ENCODE results near the gene GOLGA7B.

The GOLGA7B gene

DNA sequence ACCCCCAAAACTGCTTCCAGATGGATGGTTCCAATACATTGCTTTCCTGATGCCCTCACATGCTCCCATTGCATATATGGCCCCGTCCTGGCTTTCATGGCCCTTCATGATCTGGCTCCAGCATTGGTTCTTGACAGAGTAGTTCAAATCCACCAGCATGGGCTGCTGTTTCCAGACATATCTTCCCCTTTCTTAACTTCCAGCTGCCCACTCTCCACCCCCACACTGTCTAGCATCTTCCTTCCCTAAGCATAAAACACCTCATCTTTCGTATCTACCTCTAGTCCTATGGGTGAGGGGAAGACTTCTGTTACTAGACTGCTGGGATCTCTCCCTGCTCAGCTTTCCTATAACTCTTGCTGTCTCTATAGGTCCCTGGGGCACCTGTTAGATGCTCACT lies 13.2 kb upstream of the GOLGA7B start:
- H3K36me3 ChIP-seq (ENCODE audit: control insufficient read depth in 2 of 2, insufficient read depth in 1 of 2, low read length in 2 of 2): no peaks in the 10 kb centered on the region
- CTCF ChIA-PET: no interaction called here
- POLR2A ChIA-PET: no interaction called here
- no peaks in the 10 kb centered on the region for H3K4me1 ChIP-seq (ENCODE audit: control insufficient read depth, insufficient read depth, low read length)
- H3K27ac ChIP-seq (ENCODE audit: extremely low read depth, low read depth, low read length): no peak overlapping the region
- TF ChIP-seq, protein P1, sequence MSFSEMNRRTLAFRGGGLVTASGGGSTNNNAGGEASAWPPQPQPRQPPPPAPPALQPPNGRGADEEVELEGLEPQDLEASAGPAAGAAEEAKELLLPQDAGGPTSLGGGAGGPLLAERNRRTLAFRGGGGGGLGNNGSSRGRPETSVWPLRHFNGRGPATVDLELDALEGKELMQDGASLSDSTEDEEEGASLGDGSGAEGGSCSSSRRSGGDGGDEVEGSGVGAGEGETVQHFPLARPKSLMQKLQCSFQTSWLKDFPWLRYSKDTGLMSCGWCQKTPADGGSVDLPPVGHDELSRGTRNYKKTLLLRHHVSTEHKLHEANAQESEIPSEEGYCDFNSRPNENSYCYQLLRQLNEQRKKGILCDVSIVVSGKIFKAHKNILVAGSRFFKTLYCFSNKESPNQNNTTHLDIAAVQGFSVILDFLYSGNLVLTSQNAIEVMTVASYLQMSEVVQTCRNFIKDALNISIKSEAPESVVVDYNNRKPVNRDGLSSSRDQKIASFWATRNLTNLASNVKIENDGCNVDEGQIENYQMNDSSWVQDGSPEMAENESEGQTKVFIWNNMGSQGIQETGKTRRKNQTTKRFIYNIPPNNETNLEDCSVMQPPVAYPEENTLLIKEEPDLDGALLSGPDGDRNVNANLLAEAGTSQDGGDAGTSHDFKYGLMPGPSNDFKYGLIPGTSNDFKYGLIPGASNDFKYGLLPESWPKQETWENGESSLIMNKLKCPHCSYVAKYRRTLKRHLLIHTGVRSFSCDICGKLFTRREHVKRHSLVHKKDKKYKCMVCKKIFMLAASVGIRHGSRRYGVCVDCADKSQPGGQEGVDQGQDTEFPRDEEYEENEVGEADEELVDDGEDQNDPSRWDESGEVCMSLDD (tag by site-specific recombination; IDR thresholded peaks at IDR 0.05): no peak
- TF ChIP-seq ZNF184 (tag by site-specific recombination; IDR thresholded peaks at IDR 0.05) (no peak), REPIN1 (tag by site-specific recombination; IDR thresholded peaks at IDR 0.05; ENCODE audit: low read depth) (no peak), ZNF560 (tag by site-specific recombination; IDR thresholded peaks at IDR 0.05; ENCODE audit: borderline replicate concordance) (no peak), ZNF843 (tag by site-specific recombination; IDR thresholded peaks at IDR 0.05) (no peak), ZNF394 (tag by site-specific recombination; IDR thresholded peaks at IDR 0.05; ENCODE audit: borderline replicate concordance) (no peak)
- TF ChIP-seq, protein P2, sequence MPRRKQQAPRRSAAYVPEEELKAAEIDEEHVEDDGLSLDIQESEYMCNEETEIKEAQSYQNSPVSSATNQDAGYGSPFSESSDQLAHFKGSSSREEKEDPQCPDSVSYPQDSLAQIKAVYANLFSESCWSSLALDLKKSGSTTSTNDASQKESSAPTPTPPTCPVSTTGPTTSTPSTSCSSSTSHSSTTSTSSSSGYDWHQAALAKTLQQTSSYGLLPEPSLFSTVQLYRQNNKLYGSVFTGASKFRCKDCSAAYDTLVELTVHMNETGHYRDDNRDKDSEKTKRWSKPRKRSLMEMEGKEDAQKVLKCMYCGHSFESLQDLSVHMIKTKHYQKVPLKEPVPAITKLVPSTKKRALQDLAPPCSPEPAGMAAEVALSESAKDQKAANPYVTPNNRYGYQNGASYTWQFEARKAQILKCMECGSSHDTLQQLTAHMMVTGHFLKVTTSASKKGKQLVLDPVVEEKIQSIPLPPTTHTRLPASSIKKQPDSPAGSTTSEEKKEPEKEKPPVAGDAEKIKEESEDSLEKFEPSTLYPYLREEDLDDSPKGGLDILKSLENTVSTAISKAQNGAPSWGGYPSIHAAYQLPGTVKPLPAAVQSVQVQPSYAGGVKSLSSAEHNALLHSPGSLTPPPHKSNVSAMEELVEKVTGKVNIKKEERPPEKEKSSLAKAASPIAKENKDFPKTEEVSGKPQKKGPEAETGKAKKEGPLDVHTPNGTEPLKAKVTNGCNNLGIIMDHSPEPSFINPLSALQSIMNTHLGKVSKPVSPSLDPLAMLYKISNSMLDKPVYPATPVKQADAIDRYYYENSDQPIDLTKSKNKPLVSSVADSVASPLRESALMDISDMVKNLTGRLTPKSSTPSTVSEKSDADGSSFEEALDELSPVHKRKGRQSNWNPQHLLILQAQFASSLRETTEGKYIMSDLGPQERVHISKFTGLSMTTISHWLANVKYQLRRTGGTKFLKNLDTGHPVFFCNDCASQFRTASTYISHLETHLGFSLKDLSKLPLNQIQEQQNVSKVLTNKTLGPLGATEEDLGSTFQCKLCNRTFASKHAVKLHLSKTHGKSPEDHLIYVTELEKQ (tag by site-specific recombination; IDR thresholded peaks at IDR 0.05; ENCODE audit: borderline replicate concordance): no peak
- TF ChIP-seq, protein P3, sequence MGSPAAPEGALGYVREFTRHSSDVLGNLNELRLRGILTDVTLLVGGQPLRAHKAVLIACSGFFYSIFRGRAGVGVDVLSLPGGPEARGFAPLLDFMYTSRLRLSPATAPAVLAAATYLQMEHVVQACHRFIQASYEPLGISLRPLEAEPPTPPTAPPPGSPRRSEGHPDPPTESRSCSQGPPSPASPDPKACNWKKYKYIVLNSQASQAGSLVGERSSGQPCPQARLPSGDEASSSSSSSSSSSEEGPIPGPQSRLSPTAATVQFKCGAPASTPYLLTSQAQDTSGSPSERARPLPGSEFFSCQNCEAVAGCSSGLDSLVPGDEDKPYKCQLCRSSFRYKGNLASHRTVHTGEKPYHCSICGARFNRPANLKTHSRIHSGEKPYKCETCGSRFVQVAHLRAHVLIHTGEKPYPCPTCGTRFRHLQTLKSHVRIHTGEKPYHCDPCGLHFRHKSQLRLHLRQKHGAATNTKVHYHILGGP (tag by site-specific recombination; IDR thresholded peaks at IDR 0.05): no peak
- TF ChIP-seq, protein P4, sequence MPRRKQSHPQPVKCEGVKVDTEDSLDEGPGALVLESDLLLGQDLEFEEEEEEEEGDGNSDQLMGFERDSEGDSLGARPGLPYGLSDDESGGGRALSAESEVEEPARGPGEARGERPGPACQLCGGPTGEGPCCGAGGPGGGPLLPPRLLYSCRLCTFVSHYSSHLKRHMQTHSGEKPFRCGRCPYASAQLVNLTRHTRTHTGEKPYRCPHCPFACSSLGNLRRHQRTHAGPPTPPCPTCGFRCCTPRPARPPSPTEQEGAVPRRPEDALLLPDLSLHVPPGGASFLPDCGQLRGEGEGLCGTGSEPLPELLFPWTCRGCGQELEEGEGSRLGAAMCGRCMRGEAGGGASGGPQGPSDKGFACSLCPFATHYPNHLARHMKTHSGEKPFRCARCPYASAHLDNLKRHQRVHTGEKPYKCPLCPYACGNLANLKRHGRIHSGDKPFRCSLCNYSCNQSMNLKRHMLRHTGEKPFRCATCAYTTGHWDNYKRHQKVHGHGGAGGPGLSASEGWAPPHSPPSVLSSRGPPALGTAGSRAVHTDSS (tag by site-specific recombination; IDR thresholded peaks at IDR 0.05): no peak
- no peak overlapping the region for H3K4me3 ChIP-seq (ENCODE audit: low read depth, low read length)
- no peaks in the 10 kb centered on the region for H3K9me3 ChIP-seq (ENCODE audit: control insufficient read depth, insufficient read depth, low read depth, low read length)

DNA sequence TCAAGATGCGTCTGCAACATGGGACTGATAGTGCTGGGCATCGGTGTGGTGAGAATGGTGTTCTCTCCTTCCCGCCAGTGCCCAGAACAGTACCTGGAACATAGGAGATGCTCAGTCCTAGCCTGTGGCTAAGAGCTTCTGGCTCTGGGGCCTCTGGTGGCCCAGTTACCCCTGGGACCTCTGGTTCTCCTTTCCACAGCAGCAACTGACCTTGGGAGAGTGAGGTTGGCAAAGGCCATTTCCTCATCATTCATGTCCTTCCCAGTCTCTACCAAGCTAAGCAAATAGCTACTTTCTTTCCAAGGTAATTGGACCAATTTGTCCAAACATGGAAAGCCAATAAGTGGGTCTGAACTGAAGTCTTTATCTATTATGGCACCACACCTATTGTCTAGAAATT lies 11.6 kb upstream of the GOLGA7B start:
- ChIA-PET CTCF (interaction anchor here (0.6 to 1.2 kb wide), 3 partner anchors 46 to 348 kb away, joined by 3 read pairs; no protein-coding TSS in a partner anchor), POLR2A (interaction anchor here (0.6 kb wide), 1 partner anchor 30 kb away, joined by 4 read pairs; no protein-coding TSS in a partner anchor)
- H3K4me1 ChIP-seq (ENCODE audit: control insufficient read depth, insufficient read depth, low read length): no peaks in the 10 kb centered on the region
- H3K27ac ChIP-seq (ENCODE audit: extremely low read depth, low read depth, low read length): no peak overlapping the region
- no peak overlapping the region for H3K4me3 ChIP-seq (ENCODE audit: low read depth, low read length)
- H3K9me3 ChIP-seq (ENCODE audit: control insufficient read depth, insufficient read depth, low read depth, low read length): no peaks in the 10 kb centered on the region
- H3K36me3 ChIP-seq (ENCODE audit: control insufficient read depth in 2 of 2, insufficient read depth in 1 of 2, low read length in 2 of 2): no peaks in the 10 kb centered on the region
- TF ChIP-seq ZSCAN30 (tag by site-specific recombination; IDR thresholded peaks at IDR 0.05) (no peak), ZBTB7A (tag by site-specific recombination; IDR thresholded peaks at IDR 0.05; ENCODE audit: low read depth) (no peak), KLF16 (tag by site-specific recombination; IDR thresholded peaks at IDR 0.05) (no peak), SP7 (tag by site-specific recombination; IDR thresholded peaks at IDR 0.05) (no peak), ZNF555 (tag by site-specific recombination; conservative IDR thresholded peaks at IDR 0.05) (no peak), WT1 (tag by site-specific recombination; IDR thresholded peaks at IDR 0.05) (no peak), ZNF792 (tag by site-specific recombination; IDR thresholded peaks at IDR 0.05) (no peak), ZBTB21 (tag by site-specific recombination; IDR thresholded peaks at IDR 0.05) (no peak), ZNF223 (tag by site-specific recombination; IDR thresholded peaks at IDR 0.05) (no peak)
- TF ChIP-seq, protein P5, sequence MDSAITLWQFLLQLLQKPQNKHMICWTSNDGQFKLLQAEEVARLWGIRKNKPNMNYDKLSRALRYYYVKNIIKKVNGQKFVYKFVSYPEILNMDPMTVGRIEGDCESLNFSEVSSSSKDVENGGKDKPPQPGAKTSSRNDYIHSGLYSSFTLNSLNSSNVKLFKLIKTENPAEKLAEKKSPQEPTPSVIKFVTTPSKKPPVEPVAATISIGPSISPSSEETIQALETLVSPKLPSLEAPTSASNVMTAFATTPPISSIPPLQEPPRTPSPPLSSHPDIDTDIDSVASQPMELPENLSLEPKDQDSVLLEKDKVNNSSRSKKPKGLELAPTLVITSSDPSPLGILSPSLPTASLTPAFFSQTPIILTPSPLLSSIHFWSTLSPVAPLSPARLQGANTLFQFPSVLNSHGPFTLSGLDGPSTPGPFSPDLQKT (IDR thresholded peaks at IDR 0.05; ENCODE audit: borderline replicate concordance, low read depth, low read length): no peak
- TF ChIP-seq, protein P6, sequence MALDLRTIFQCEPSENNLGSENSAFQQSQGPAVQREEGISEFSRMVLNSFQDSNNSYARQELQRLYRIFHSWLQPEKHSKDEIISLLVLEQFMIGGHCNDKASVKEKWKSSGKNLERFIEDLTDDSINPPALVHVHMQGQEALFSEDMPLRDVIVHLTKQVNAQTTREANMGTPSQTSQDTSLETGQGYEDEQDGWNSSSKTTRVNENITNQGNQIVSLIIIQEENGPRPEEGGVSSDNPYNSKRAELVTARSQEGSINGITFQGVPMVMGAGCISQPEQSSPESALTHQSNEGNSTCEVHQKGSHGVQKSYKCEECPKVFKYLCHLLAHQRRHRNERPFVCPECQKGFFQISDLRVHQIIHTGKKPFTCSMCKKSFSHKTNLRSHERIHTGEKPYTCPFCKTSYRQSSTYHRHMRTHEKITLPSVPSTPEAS (tag by site-specific recombination; IDR thresholded peaks at IDR 0.05): no peak

All from HEK293 (cell line).